A204.1 (cell line): ENCODE measurements around the gene MEF2B.
A peak's percentile ranks its signal among the peaks of the same experiment; 100 is the strongest.

ENCODE experiments used
- FAIRE-seq: peaks from 2 replicates; lab custom pipeline; 2012; peaks lifted over from hg19 to GRCh38; lab: Jason Lieb, UNC

The MEF2B gene

GRCh38 chr19:19170053-19170872 is at the start of gene MEF2B:
Gene MEF2B, minus strand, starts transcription at chr19:19170263. Its CDS starts 19,528 bp downstream, at chr19:19150735.
- no peak for FAIRE-seq

- FAIRE-seq, result no peak
Measured at GRCh38 chr19:19218911-19219310, 48.8 kb upstream of the MEF2B start.

- FAIRE-seq, result no peak
Measured at GRCh38 chr19:19217099-19217498, 47.0 kb upstream of the MEF2B start.

- FAIRE-seq, result no peak
Measured at GRCh38 chr19:19215792-19216191, 45.7 kb upstream of the MEF2B start.

- no peak for FAIRE-seq
Measured at GRCh38 chr19:19214892-19215291, 44.8 kb upstream of the MEF2B start.

GRCh38 chr19:19214159-19214490 is 44.1 kb upstream of the MEF2B start:
- no peak for FAIRE-seq

- no peak for FAIRE-seq
Measured at GRCh38 chr19:19213426-19214158, 43.5 kb upstream of the MEF2B start.

GRCh38 chr19:19212916-19213315 is 42.9 kb upstream of the MEF2B start:
- no peak for FAIRE-seq

- FAIRE-seq, result no peak
Measured at GRCh38 chr19:19211499-19212420, 41.7 kb upstream of the MEF2B start, which contains the start of gene NCAN. Gene NCAN, plus strand, starts transcription at chr19:19211958. Its CDS starts 4,996 bp downstream, at chr19:19216954.

GRCh38 chr19:19209372-19209771 is 39.3 kb upstream of the MEF2B start:
- no peak for FAIRE-seq

GRCh38 chr19:19207637-19208572 is 37.8 kb upstream of the MEF2B start:
- no peak for FAIRE-seq

GRCh38 chr19:19206938-19207337 is 36.9 kb upstream of the MEF2B start:
- FAIRE-seq, result no peak

GRCh38 chr19:19205416-19206410 is 35.6 kb upstream of the MEF2B start:
- FAIRE-seq, result no peak

GRCh38 chr19:19204181-19204580 is 34.1 kb upstream of the MEF2B start:
- no peak for FAIRE-seq

GRCh38 chr19:19203012-19203856 is 33.2 kb upstream of the MEF2B start, which contains the start of gene NR2C2AP:
Gene NR2C2AP, minus strand, starts transcription at chr19:19203414. Its CDS starts 354 bp downstream, at chr19:19203060.
- FAIRE-seq, result peak; percentile 90

GRCh38 chr19:19202707-19203011 is 32.6 kb upstream of the MEF2B start:
- FAIRE-seq, result no peak

- FAIRE-seq, result no peak
Measured at GRCh38 chr19:19201697-19202630, 31.9 kb upstream of the MEF2B start.

GRCh38 chr19:19193926-19194325 is 23.9 kb upstream of the MEF2B start:
- no peak for FAIRE-seq
